ENCODE measurements around the gene RNF225.

- TF ChIP-seq, protein P1, sequence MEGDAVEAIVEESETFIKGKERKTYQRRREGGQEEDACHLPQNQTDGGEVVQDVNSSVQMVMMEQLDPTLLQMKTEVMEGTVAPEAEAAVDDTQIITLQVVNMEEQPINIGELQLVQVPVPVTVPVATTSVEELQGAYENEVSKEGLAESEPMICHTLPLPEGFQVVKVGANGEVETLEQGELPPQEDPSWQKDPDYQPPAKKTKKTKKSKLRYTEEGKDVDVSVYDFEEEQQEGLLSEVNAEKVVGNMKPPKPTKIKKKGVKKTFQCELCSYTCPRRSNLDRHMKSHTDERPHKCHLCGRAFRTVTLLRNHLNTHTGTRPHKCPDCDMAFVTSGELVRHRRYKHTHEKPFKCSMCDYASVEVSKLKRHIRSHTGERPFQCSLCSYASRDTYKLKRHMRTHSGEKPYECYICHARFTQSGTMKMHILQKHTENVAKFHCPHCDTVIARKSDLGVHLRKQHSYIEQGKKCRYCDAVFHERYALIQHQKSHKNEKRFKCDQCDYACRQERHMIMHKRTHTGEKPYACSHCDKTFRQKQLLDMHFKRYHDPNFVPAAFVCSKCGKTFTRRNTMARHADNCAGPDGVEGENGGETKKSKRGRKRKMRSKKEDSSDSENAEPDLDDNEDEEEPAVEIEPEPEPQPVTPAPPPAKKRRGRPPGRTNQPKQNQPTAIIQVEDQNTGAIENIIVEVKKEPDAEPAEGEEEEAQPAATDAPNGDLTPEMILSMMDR (IDR thresholded peaks at IDR 0.05; ENCODE audit: low read length), result no peak
- no peak for TF ChIP-seq EZH2 (optimal IDR thresholded peaks at IDR 0.05; ENCODE audit: low read depth, low read length)
- TF ChIP-seq EZH2phosphoT487 (IDR thresholded peaks at IDR 0.05; ENCODE audit: low read length), result no peak
Measured at GRCh38 chr19:58350001-58350861, 45.2 kb upstream of the RNF225 start.
